Naive B cell (primary cell): ENCODE measurements around the gene PAFAH2. TPM values are rescaled to one million over a fixed set of nuclear protein-coding genes. Genes with fewer than 3 reads are reported as not detected.

Source experiments
- ATAC-seq, 2 donors: fragments of 150-1000 bp; cut with Tn5 transposase; 2 replicates each; pipeline ENCODE4 v1.10.0; 2021; ENCODE audit warnings: low read depth in 2 of 2, mild to moderate bottlenecking in 2 of 2, moderate library complexity in 2 of 2
- DNase-seq: peaks from one replicate; pipeline ENCODE4 v3.0.0; 2022
- H3K27ac Mint-ChIP-seq, 6 donors: one replicate each; pipeline ENCODE4 v1.8.0; 2020 to 2022; ENCODE audit warnings: mild to moderate bottlenecking in 6 of 6, mixed read lengths in 6 of 6, moderate library complexity in 5 of 6, inconsistent platforms in 2 of 6
- H3K27me3 Mint-ChIP-seq, 3 donors: one replicate each; pipeline ENCODE4 v1.8.0; 2021 to 2022; ENCODE audit warnings: mixed read lengths in 3 of 3, mild to moderate bottlenecking in 1 of 3
- H3K36me3 Mint-ChIP-seq, 2 donors: one replicate each; pipeline ENCODE4 v1.8.0; 2020 to 2022; ENCODE audit warnings: mixed read lengths in 2 of 2, inconsistent platforms in 1 of 2, mild to moderate bottlenecking in 1 of 2
- H3K4me1 Mint-ChIP-seq, 3 donors: one replicate each; pipeline ENCODE4 v1.8.0; 2020 to 2022; ENCODE audit warnings: mixed read lengths in 3 of 3, inconsistent platforms in 1 of 3, mild to moderate bottlenecking in 1 of 3, moderate library complexity in 1 of 3
- H3K4me3 Mint-ChIP-seq, 8 donors: one replicate each; pipeline ENCODE4 v1.8.0; 2020 to 2022; ENCODE audit warnings: mild to moderate bottlenecking in 8 of 8, mixed read lengths in 8 of 8, moderate library complexity in 8 of 8, inconsistent platforms in 2 of 8
- H3K9me3 Mint-ChIP-seq, 7 donors: one replicate each; pipeline ENCODE4 v1.8.0; 2020 to 2022; ENCODE audit warnings: mixed read lengths in 7 of 7, mild to moderate bottlenecking in 5 of 7, inconsistent platforms in 2 of 7, moderate library complexity in 1 of 7
- polyA plus RNA-seq, 6 donors: library from polyadenylated mRNA; unstranded; fragments of 300-500 nt; fragmentation: Illumina TruSeq; gene quantifications; one replicate each; pipeline ENCODE4 v1.2.3, GENCODE V29; 2021; ENCODE audit warnings: low read depth in 6 of 6

The PAFAH2 gene
- polyA plus RNA-seq, 6 donors from 2014 or later = 4.0 to 9.2 (median 7.7) TPM

DNA sequence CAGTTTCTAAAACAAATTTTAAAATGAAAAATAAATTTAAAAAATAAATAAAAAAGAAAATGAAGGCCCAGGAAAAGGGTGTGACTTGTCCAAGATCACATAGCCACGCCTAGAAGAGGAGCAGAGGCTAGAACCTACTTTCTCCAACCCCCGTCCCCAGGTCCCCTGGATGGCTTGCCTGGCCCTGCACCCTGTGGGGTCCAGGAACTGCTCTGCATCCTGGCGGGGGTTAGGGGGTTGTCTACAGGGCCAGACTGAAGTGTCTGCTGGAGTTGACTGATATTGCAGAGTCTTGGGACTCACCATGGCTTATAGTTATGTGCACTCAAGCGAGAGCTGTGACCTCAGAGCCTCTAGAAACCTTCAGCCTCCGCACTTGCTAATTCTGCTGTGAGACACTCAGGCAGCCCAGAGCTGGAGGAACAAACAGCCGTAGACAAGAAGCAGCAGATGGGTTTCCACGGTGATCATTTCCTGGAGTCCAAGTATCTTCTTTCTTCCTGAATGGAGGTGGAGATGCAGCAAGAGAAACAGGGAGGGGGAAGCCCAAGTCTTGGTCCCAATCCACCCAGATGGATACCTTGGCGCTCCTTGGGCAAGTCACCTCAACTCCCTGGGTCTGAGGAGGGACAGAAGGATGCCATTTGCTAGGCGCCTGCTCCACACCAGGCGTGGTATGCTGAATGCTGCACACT is 18.5 kb upstream of the PAFAH2 start:
- no peaks in the 10 kb centered on the region for H3K9me3 Mint-ChIP-seq
- no peak overlapping the region for H3K27ac Mint-ChIP-seq
- peaks cover 3 to 13% (median 5%) of the 10 kb centered on the region in 3 donors for H3K27me3 Mint-ChIP-seq
- ATAC-seq (no peak), DNase-seq (no peak)
- no peaks in the 10 kb centered on the region for H3K4me1 Mint-ChIP-seq
- H3K4me3 Mint-ChIP-seq = no peak overlapping the region
- no peaks in the 10 kb centered on the region for H3K36me3 Mint-ChIP-seq

GRCh38 chr1:26015358-26015757 is 17.5 kb upstream of the PAFAH2 start:
- no peak for ATAC-seq
- no peak for DNase-seq
- peaks cover 0 to 10% (median 3%) of the 10 kb centered on the region in 3 donors for H3K27me3 Mint-ChIP-seq
- H3K4me3 Mint-ChIP-seq = no peak overlapping the region
- H3K9me3 Mint-ChIP-seq = no peaks in the 10 kb centered on the region
- no peaks in the 10 kb centered on the region for H3K4me1 Mint-ChIP-seq
- peak overlapping the region in 1 of 6 donors; percentile 69 for H3K27ac Mint-ChIP-seq
- H3K36me3 Mint-ChIP-seq = no peaks in the 10 kb centered on the region

- H3K36me3 Mint-ChIP-seq = no peaks in the 10 kb centered on the region
- no peak for ATAC-seq
- H3K4me1 Mint-ChIP-seq = no peaks in the 10 kb centered on the region
- H3K27me3 Mint-ChIP-seq = peaks cover 0 to 3% (median 0%) of the 10 kb centered on the region in 3 donors
- H3K9me3 Mint-ChIP-seq = no peaks in the 10 kb centered on the region
- no peak for DNase-seq
- no peak overlapping the region for H3K27ac Mint-ChIP-seq
- no peak overlapping the region for H3K4me3 Mint-ChIP-seq
Observed at GRCh38 chr1:26014179-26014578, 16.3 kb upstream of the PAFAH2 start.

GRCh38 chr1:26012864-26013263 is 15.0 kb upstream of the PAFAH2 start:
- no peak for DNase-seq
- ATAC-seq = no peak
- Mint-ChIP-seq H3K4me1 (no peaks in the 10 kb centered on the region), H3K27me3 (peaks cover 0 to 3% (median 0%) of the 10 kb centered on the region in 3 donors), H3K4me3 (no peak overlapping the region), H3K27ac (no peak overlapping the region), H3K9me3 (no peaks in the 10 kb centered on the region), H3K36me3 (no peaks in the 10 kb centered on the region)

DNA sequence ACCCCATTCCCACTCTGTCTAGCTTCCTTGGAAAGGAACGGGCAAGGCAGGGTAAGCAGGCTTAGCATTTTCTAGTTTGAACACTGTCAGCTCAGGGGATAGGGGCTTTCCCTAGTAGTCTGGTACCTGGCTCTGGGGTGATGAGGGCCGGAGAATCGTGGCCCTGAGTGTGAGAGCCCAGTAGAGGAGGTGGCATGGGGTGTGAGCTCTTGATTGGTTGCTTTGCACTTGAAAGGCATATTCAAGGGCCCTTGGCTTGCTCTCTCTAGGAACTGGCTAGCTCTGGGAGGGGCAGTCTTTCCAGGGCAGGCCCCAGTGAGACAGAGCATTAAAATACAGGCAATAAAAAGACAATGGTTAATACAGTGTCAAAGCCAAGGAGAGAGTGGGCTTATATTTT is 13.0 kb upstream of the PAFAH2 start:
- peak overlapping the region in 1 of 6 donors; percentile 50 for H3K27ac Mint-ChIP-seq
- H3K9me3 Mint-ChIP-seq = no peaks in the 10 kb centered on the region
- H3K27me3 Mint-ChIP-seq = peaks cover 0 to 5% (median 0%) of the 10 kb centered on the region in 3 donors
- no peak overlapping the region for H3K4me3 Mint-ChIP-seq
- no peak for DNase-seq
- peaks cover 0 to 3% (median 3%) of the 10 kb centered on the region in 3 donors for H3K4me1 Mint-ChIP-seq
- no peak for ATAC-seq
- H3K36me3 Mint-ChIP-seq = no peaks in the 10 kb centered on the region

DNA sequence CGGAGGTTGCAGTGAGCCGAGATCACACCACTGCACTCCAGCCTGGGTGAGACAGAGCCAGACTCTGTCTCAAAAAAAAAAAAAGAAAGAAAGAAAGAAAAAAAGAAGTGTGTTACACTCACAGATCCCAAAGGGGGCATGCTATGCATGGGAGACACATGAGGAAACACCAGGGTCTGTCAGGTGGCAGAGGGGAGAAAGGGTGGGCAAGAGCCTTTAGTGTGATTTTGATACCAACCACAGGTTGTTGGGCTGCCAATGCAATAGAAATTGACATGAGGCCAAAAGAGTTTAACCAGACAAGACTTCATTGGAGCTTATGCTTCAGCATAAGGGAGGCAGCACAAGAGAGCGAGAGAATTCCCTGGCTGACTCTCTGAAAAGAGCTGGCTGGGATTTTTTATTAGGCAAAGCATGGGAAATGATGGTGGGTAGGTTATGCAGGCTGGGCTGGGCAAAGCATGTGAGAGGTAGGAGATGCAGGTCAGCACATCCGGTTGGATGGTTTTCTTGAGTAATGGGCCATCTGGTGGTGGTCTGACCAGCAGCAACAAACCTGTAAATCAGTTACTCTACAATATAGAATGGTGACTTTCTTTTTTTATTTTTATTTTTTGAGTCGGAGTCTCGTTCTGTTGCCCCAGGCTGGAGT is 12.1 kb upstream of the PAFAH2 start:
- no peak overlapping the region for H3K27ac Mint-ChIP-seq

DNA sequence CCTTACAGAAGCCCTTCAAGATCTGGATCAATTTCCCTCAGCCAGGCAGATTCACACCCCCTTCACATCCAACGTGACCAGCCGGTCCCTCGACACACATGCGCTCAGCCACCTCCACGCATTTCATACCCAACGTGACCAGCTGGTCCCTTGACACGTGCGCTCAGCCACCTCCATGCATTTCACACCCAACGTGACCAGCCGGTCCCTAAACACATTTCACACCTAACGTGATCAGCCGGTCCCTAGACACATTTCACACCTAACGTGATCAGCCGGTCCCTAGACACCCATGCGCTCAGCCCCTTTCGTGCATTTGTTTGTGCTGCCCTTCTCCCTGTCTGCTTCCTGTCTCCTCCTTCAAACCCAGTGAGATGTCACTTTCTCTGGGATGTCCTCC is 8.8 kb upstream of the PAFAH2 start:
- Mint-ChIP-seq H3K4me1 (peaks cover 0 to 11% (median 3%) of the 10 kb centered on the region in 3 donors), H3K4me3 (no peak overlapping the region), H3K27me3 (peaks cover 0 to 8% (median 5%) of the 10 kb centered on the region in 3 donors), H3K27ac (peak overlapping the region in 1 of 6 donors; percentile 23), H3K36me3 (no peaks in the 10 kb centered on the region), H3K9me3 (no peaks in the 10 kb centered on the region)
- ATAC-seq (no peak), DNase-seq (no peak)

More for the DNA sequence above, 12.1 kb upstream of the PAFAH2 start:
- no peaks in the 10 kb centered on the region for H3K9me3 Mint-ChIP-seq
- H3K27me3 Mint-ChIP-seq = peaks cover 0 to 5% (median 0%) of the 10 kb centered on the region in 3 donors
- H3K4me3 Mint-ChIP-seq = no peak overlapping the region
- no peak for ATAC-seq
- H3K4me1 Mint-ChIP-seq = peaks cover 0 to 3% (median 3%) of the 10 kb centered on the region in 3 donors
- no peaks in the 10 kb centered on the region for H3K36me3 Mint-ChIP-seq
- no peak for DNase-seq

DNA sequence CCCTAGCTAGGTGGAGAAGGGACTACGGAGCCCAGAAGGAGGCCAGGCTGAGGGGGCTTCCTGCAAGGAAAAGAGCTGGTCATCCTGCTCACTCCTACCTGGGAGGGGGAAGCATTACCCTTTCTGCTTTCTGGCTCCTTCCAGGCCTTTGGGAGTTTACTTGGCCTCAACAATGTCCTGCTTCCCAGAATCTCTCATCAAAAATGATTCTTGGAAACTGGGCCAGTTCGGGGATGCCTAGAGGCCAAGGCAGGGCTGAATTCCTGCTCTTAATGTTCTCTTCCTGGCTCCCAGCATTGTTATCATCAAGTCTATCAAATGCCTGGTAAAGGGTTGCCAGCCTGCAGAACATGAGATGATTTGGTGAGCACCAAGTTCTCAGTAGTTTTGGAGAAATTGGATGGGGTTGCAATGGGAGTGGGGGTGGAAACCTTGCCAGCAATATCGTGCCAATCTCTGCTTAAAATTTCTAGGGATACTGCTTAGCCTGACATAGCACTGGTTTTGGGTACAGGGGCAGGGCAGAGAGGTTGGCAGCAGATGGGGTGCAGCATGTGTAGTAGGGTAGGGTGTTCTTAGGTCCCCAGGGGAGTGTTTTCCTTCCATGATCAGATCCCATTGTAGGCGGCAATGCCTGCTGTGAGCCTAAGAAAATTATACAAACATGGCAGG is 7.7 kb upstream of the PAFAH2 start:
- H3K27ac Mint-ChIP-seq = no peak overlapping the region
- no peaks in the 10 kb centered on the region for H3K9me3 Mint-ChIP-seq
- peaks cover 0 to 11% (median 3%) of the 10 kb centered on the region in 3 donors for H3K4me1 Mint-ChIP-seq
- no peaks in the 10 kb centered on the region for H3K36me3 Mint-ChIP-seq
- DNase-seq (no peak), ATAC-seq (no peak)
- H3K27me3 Mint-ChIP-seq = peaks cover 0 to 8% (median 5%) of the 10 kb centered on the region in 3 donors
- H3K4me3 Mint-ChIP-seq = no peak overlapping the region

DNA sequence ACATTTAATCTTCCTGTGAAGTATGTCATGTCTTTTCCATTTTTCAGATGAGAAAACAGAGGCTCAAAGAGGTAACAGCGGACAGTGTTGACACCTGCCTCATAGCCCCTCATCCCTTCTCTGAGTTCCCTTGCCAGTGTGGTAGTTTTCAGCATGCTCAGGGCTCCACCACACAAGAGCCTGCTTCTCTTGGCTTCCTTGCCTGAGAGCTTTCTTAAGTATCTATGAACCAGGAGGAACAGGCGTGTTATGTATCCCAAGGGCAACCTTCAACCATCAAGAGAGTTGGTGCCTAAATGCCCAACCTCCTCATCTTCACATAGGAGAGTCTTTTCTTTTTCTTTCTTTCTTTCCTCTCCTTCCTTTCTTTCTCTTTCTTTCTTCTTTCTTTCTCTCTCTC is 5.9 kb upstream of the PAFAH2 start:
- peak overlapping the region in 1 of 6 donors; percentile 24 for H3K27ac Mint-ChIP-seq
- no peaks in the 10 kb centered on the region for H3K9me3 Mint-ChIP-seq

GRCh38 chr1:26003262-26003661 is 5.4 kb upstream of the PAFAH2 start:
- H3K9me3 Mint-ChIP-seq = no peaks in the 10 kb centered on the region
- no peaks in the 10 kb centered on the region for H3K36me3 Mint-ChIP-seq
- peaks cover 6 to 11% (median 9%) of the 10 kb centered on the region in 3 donors for H3K4me1 Mint-ChIP-seq
- DNase-seq = no peak
- ATAC-seq = no peak
- no peak overlapping the region for H3K27ac Mint-ChIP-seq
- no peak overlapping the region for H3K4me3 Mint-ChIP-seq
- H3K27me3 Mint-ChIP-seq = peaks cover 0 to 8% (median 5%) of the 10 kb centered on the region in 3 donors

More for the DNA sequence above, 5.9 kb upstream of the PAFAH2 start:
- DNase-seq (no peak), ATAC-seq (no peak)
- peaks cover 0 to 8% (median 5%) of the 10 kb centered on the region in 3 donors for H3K27me3 Mint-ChIP-seq
- H3K36me3 Mint-ChIP-seq = no peaks in the 10 kb centered on the region
- peaks cover 2 to 11% (median 4%) of the 10 kb centered on the region in 3 donors for H3K4me1 Mint-ChIP-seq
- no peak overlapping the region for H3K4me3 Mint-ChIP-seq

DNA sequence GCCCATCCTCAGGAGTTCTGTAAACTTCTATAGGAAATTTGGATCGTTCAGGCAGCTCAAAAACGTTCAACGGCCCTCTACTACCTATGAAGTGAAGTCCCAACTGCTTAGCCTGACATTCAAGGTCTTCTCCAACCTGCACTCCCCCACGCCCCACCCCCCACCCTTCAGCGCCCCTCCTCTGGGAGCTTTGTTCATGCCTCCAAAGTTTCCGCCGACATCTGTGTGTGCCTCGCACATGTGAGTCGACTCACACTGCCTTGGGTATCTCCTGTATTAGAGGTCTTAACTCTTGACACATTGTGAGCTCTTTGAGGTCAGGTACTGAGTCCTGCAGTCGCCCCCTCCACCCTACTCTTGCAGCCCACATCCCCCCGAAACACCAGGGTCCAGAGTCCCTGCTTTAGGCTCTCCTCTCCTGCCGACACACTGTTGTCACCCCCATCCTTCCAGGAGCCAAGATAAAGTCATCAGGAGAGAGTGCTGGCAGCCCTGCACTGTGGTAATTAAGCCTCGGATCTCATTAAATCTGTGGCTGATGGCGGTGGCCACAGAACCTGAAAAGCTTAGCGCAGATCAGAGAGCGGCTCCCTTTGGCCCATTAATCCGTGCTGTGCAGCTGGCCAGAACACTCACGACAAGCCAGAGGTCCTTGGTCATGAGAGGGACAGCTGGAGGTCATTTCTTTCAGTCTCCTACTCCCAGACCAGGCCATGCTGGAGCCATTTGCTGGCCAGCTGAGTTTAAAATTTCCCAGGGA is 1.4 kb upstream of the PAFAH2 start:
- no peak for DNase-seq
- Mint-ChIP-seq H3K36me3 (no peaks in the 10 kb centered on the region), H3K4me3 (peak overlapping the region in 4 of 8 donors; percentile 15 to 96 (median 93)), H3K4me1 (peaks cover 18 to 24% (median 20%) of the 10 kb centered on the region in 3 donors), H3K27me3 (peaks cover 0 to 3% (median 0%) of the 10 kb centered on the region in 3 donors), H3K27ac (peak overlapping the region in 2 of 6 donors; percentile 29 to 65), H3K9me3 (no peaks in the 10 kb centered on the region)
- ATAC-seq = no peak

- ATAC-seq (no peak), DNase-seq (no peak)
- H3K9me3 Mint-ChIP-seq = no peaks in the 10 kb centered on the region
- peak overlapping the region; percentile 89 to 99 (median 96) for H3K4me3 Mint-ChIP-seq
- no peaks in the 10 kb centered on the region for H3K36me3 Mint-ChIP-seq
- H3K4me1 Mint-ChIP-seq = peaks cover 12 to 28% (median 24%) of the 10 kb centered on the region in 3 donors
- H3K27me3 Mint-ChIP-seq = no peaks in the 10 kb centered on the region
- peak overlapping the region; percentile 95 to 98 (median 98) for H3K27ac Mint-ChIP-seq
Observed at GRCh38 chr1:25996966-25997827, 666 bp downstream of the PAFAH2 start.
